Caco-2 (cell line): ENCODE measurements around the gene NFKBIZ. TPM values are rescaled to one million over a fixed set of nuclear protein-coding genes. Genes with fewer than 3 reads are reported as not detected.

ENCODE experiments used
- BruUV-seq: library from RNA; stranded (reverse); fragments of 400-500 nt; replicated peaks from 2 replicates; lab custom pipeline; 2021; lab: Mats Ljungman, UMichigan
- CTCF ChIA-PET: fragments of 300-600 bp; sonication (Branson Sonifier 250); formaldehyde crosslinking; loops from one replicate; lab custom pipeline; 2022; ENCODE audit warnings: antibody characterized with exemption; lab: Charles Lee
- POLR2A ChIA-PET: fragments of 300-600 bp; sonication (Branson Sonifier 250); formaldehyde crosslinking; loops from one replicate; lab custom pipeline; 2022; ENCODE audit warnings: antibody characterized with exemption; lab: Charles Lee
- DNase-seq, 2 experiments: peaks; one replicate each; pipeline versions ENCODE4 v3.0.0 to v3.0.0-alpha.2; 2020 to 2022
- H3K27me3 ChIP-seq: replicated peaks from 2 replicates; pipeline ENCODE4 v1.6.0; 2011; ENCODE audit warnings: low read length; ENCODE audit not compliant: control insufficient read depth, insufficient read depth
- H3K36me3 ChIP-seq: 2 replicates; pipeline ENCODE4 v1.5.1; 2011; ENCODE audit warnings: low read length; ENCODE audit not compliant: control insufficient read depth, insufficient read depth
- H3K4me1 ChIP-seq: fragments of 250-450 bp; sonication (Bioruptor Pico); 2 replicates; pipeline ENCODE4 v1.5.1; 2020; ENCODE audit warnings: mild to moderate bottlenecking
- H3K4me3 ChIP-seq: 2 replicates; pipeline ENCODE4 v1.5.1; 2011; ENCODE audit warnings: low read depth, mild to moderate bottlenecking, control low read depth, low read length
- H3K9me3 ChIP-seq: fragments of 250-450 bp; sonication (Bioruptor Pico); 2 replicates; pipeline ENCODE4 v1.5.1; 2020; ENCODE audit warnings: mild to moderate bottlenecking, moderate library complexity
- H3K27ac Mint-ChIP-seq: one replicate; pipeline ENCODE4 v1.8.0; 2022; ENCODE audit warnings: mixed read lengths; ENCODE audit not compliant: unreplicated experiment
- H3K27me3 Mint-ChIP-seq: one replicate; pipeline ENCODE4 v1.8.0; 2022; ENCODE audit warnings: mixed read lengths; ENCODE audit not compliant: insufficient read depth, unreplicated experiment
- H3K36me3 Mint-ChIP-seq: one replicate; pipeline ENCODE4 v1.8.0; 2022; ENCODE audit warnings: mild to moderate bottlenecking, mixed read lengths; ENCODE audit not compliant: insufficient read depth, unreplicated experiment
- H3K4me1 Mint-ChIP-seq: one replicate; pipeline ENCODE4 v1.8.0; 2022; ENCODE audit warnings: low read depth, mixed read lengths; ENCODE audit not compliant: unreplicated experiment
- H3K4me3 Mint-ChIP-seq: one replicate; pipeline ENCODE4 v1.8.0; 2022; ENCODE audit warnings: mild to moderate bottlenecking, moderate library complexity, mixed read lengths; ENCODE audit not compliant: unreplicated experiment
- H3K9me3 Mint-ChIP-seq: one replicate; pipeline ENCODE4 v1.8.0; 2022; ENCODE audit warnings: mixed read lengths; ENCODE audit not compliant: unreplicated experiment
- CTCF ChIP-seq, 2 experiments: fragments of 200-600 bp in 1 of 2; IDR thresholded peaks; 1 replicate in 1 of 2; 2 replicates in 1 of 2; pipeline versions ENCODE4 v1.5.1 to v1.8.0; 2011 to 2022; ENCODE audit warnings: antibody characterized with exemption in 1 of 2, control low read depth in 1 of 2, inconsistent platforms in 1 of 2, low read depth in 1 of 2, low read length in 1 of 2, mild to moderate bottlenecking in 1 of 2, moderate library complexity in 1 of 2; ENCODE audit not compliant: insufficient read depth in 1 of 2, severe bottlenecking in 1 of 2, unreplicated experiment in 1 of 2
- intact Hi-C: fragments of 100-400 bp; cut with micrococcal nuclease; formaldehyde crosslinking; loops from one replicate; pipeline ENCODE4 v1.10.0; 2022; ENCODE audit not compliant: unreplicated experiment
- total RNA-seq: library from RNA; stranded (reverse); gene quantifications from 2 replicates; pipeline ENCODE4 v1.2.3, GENCODE V29; 2022

NFKBIZ gene
- total RNA-seq, 1 experiment from 2014 or later, result 20.2 TPM

GRCh38 chr3:101859882-101860448 is 10.7 kb downstream of the NFKBIZ start:
- ChIA-PET POLR2A (no interaction called here), CTCF (no interaction called here)
- Mint-ChIP-seq H3K4me1 (peaks cover 10% of the 10 kb centered on the region), H3K9me3 (no peaks in the 10 kb centered on the region), H3K4me3 (no peak overlapping the region), H3K27me3 (no peaks in the 10 kb centered on the region), H3K27ac (no peak overlapping the region), H3K36me3 (peaks cover 65% of the 10 kb centered on the region)
- no peak for TF ChIP-seq CTCF (IDR thresholded peaks at IDR 0.05; ENCODE audit: insufficient read depth in 1 of 2, low read depth in 1 of 2, low read length in 1 of 2, severe bottlenecking in 1 of 2, unreplicated experiment in 1 of 2)
- H3K4me1 ChIP-seq, result peaks cover 8% of the 10 kb centered on the region
- intact Hi-C loops, result no loop called here
- H3K27me3 ChIP-seq, result no peaks in the 10 kb centered on the region
- H3K4me3 ChIP-seq, result no peak overlapping the region
- no TSS peak for BruUV-seq
- no peaks in the 10 kb centered on the region for H3K9me3 ChIP-seq
- DNase-seq, result no peak
- peaks cover 4% of the 10 kb centered on the region for H3K36me3 ChIP-seq

- Mint-ChIP-seq H3K9me3 (no peaks in the 10 kb centered on the region), H3K27me3 (no peaks in the 10 kb centered on the region), H3K4me1 (no peaks in the 10 kb centered on the region), H3K36me3 (peaks cover 53% of the 10 kb centered on the region), H3K27ac (no peak overlapping the region), H3K4me3 (no peak overlapping the region)
- H3K4me3 ChIP-seq, result no peak overlapping the region
- H3K36me3 ChIP-seq, result peaks cover 4% of the 10 kb centered on the region
- POLR2A ChIA-PET, result no interaction called here
- intact Hi-C loops, result no loop called here
- BruUV-seq, result no TSS peak
- no peak for TF ChIP-seq CTCF (IDR thresholded peaks at IDR 0.05; ENCODE audit: insufficient read depth in 1 of 2, low read depth in 1 of 2, low read length in 1 of 2, severe bottlenecking in 1 of 2, unreplicated experiment in 1 of 2)
- no peak for DNase-seq
- no peaks in the 10 kb centered on the region for H3K27me3 ChIP-seq
- H3K9me3 ChIP-seq, result no peaks in the 10 kb centered on the region
- CTCF ChIA-PET, result no interaction called here
- H3K4me1 ChIP-seq, result no peaks in the 10 kb centered on the region
Measured at GRCh38 chr3:101861212-101861788, 12.0 kb downstream of the NFKBIZ start.

- ChIA-PET CTCF (no interaction called here), POLR2A (no interaction called here)
- TF ChIP-seq CTCF (IDR thresholded peaks at IDR 0.05; ENCODE audit: insufficient read depth in 1 of 2, low read depth in 1 of 2, low read length in 1 of 2, severe bottlenecking in 1 of 2, unreplicated experiment in 1 of 2), result no peak
- BruUV-seq, result no TSS peak
- no peak overlapping the region for H3K27ac Mint-ChIP-seq
- intact Hi-C loops, result no loop called here
- Histone ChIP-seq H3K4me1 (no peaks in the 10 kb centered on the region), H3K4me3 (no peak overlapping the region), H3K9me3 (no peaks in the 10 kb centered on the region), H3K27me3 (no peaks in the 10 kb centered on the region), H3K36me3 (peaks cover 4% of the 10 kb centered on the region)
- no peaks in the 10 kb centered on the region for H3K4me1 Mint-ChIP-seq
- H3K27me3 Mint-ChIP-seq, result no peaks in the 10 kb centered on the region
- no peak for DNase-seq
- H3K4me3 Mint-ChIP-seq, result no peak overlapping the region
- H3K9me3 Mint-ChIP-seq, result no peaks in the 10 kb centered on the region
- peaks cover 47% of the 10 kb centered on the region for H3K36me3 Mint-ChIP-seq
Measured at GRCh38 chr3:101861789-101862415, 12.6 kb downstream of the NFKBIZ start.
